GM21423 (cell line): Measurements from ENCODE around the gene KCTD16.

Experiments used
- ATAC-seq: cut with Tn5 transposase; IDR thresholded peaks from one replicate; pipeline ENCODE4 v1.9.1; 2021; ENCODE audit warnings: mild to moderate bottlenecking, moderate library complexity; ENCODE audit not compliant: unreplicated experiment

KCTD16 gene

DNA sequence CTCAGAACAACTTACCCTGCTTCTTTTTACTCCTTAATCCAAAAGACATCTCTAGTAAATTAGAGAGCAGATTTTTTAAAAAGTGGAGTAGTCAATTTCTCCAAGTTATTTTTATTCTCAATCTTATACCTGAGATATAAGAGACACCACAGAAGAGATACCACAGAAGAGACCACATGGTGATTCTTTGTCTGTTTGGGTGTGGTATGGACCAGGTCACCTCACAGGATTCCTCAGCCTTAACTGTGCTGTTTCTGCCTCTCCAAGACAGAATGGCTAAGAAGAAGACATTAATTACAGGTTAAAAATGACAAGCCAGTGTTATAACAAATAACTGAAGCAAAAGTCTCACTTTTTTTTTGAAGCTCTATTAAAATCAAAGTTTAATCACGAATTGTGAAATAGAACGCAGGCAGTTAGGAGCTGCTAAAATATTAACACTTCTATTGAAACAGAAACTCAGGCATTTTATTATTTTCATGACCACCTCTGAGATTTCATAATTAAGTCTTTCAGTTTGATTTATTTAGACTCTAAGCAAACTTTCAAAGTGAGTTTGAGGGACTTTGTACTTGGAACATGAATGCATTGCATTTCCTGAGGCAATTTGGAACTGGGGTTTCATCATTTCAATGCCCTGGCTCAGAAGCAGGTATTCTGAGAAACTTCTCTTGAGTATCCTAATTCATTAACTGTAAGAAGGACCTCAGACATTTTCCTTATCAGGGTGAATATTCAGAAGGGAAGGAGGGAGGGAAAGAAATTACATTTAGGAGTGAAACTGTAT lies 280.7 kb downstream of the KCTD16 start:
- ATAC-seq: no peak

DNA sequence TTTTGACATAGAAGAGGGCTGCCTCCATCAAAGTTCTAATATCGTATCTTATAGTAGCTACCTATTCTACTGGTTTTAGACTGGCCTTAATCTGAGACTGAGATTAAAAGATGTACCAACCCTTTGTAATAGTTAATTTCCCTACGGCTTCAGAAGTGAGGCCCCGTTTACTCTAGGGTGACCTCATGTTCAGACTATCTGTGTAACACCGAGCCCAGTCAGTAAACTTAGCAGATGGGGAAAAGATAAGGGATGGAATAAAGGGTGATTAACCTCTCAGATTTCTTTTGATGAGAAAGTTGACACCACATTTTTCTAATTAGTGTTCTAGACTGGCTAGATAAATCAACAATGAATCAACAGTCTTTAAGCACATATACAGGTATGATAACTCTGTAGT lies 283.1 kb downstream of the KCTD16 start:
- ATAC-seq: no peak

DNA sequence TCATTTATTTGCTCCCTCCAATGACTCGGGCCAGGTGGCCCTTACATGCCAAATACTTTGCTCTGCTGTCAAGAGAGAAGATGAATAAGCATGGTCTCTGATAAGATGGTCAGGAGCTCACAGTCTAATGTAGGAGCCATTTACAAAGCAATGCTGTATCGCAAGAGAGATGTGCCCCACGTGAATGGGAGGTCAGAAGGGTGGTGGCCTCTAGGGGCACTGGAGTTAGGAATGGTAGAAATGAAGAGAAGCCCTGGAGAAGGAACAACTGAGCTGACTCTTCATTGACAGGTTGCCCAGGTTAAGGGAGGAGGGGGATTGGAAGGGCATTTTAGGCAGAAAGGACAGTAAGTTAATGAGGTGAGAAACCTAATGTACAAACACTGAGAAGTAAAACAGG lies 286.5 kb downstream of the KCTD16 start:
- ATAC-seq: no peak

DNA sequence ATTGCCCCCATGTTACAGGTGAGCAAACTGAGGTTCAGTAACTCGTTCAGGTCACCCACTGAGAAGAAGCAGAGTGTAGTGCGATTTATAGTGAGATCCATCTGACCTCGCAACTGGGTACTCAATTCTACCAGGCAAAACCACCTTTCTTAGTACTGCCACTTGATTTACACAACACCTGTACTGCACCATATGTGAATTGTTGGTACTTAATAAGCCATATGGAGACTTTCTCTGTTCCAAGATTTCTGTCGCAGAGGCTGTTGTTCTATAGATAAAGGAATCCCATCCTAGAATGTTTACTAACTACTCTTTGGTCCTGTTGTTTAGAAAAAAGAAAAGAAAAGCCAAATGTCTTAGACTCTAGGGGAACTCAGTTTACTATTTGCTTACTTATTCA lies 287.5 kb downstream of the KCTD16 start:
- ATAC-seq: no peak

DNA sequence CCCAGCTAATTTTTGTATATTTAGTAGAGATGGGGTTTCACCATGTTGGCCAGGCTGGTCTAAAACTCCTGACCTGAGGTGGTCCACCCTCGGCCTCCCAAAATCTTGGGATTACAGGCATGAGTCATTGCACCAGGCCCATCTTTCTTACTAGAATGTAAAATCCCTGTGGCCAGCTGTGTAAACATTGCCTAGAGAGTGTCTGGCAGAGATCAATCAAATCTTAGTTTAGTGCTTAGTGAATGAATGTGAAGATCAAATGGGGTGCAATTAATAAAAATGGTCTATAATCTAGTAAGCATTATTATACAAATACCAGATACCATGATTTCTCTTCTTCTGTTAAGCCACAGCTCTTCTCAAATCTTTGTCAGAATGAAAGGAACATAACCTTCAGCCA lies 289.9 kb downstream of the KCTD16 start:
- no peak for ATAC-seq

DNA sequence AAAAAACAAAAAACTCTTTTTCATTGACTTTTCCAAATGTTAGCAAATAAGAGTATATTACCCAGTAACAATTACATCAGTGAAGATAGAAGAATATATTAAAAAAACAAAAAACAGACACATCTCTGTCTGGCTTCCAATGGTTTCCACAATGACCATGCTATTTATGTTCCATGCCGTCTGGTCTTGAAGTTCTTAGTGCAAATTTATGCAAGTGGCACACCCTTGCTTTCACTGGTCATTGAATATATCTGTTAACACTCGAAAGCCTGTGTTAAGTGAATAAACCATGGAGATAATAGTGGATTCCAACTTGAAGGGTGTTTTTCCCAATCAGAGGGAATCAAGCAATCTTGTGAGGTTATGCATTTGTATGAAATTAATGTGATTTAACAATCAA lies 291.9 kb downstream of the KCTD16 start:
- no peak for ATAC-seq

DNA sequence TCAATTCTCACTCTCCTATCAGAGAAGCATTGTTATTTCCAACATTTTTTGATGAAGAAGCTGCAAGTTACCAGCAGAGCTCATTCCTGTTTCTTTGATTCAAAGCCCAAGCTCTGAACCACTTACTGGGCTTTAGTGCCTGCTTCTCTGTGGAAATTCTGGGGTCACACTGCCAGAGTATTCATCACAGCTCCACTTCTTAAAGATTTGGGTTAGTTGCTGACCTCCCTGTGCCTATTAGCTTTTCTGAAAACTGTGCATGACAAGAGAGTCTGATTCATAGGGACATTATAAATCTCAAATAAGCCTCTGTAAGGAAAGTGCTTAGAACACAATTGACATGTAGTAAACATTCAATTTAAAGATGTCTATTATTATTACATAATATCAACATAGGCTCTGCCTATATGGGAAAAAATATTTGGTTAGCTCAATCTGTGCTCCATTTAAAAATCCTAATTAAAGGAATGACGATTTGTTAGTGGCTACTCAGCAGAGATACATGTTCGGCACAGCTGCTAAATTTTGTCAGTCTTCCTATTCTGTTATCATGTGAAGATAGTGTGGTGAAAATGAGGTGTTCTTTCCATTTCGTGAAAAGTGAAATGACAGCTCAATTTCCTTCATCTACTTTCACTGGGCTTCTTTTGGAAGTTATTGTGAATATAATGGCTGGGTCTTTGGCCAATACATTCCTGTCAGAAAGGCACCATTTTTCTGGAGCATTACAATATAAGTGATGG lies 293.0 kb downstream of the KCTD16 start:
- ATAC-seq: no peak

DNA sequence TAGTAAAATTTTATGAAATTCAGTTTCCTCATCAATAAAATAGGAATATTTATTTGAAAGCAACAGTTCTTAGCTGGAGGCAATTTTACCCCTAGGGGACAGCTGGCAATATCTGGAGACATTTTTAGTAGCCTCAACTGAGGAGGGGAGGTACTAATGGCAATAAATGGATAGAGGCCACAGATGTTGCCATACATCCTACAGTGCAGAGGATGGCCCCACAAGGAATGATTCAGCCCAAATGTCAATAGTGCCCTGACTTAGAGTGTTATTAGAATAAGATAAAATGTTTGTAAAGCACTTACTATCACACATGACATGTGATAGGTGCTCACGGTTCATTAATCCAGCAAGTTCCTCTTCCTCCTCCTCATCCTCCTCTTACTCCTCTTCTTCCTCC lies 293.6 kb downstream of the KCTD16 start:
- ATAC-seq: no peak

DNA sequence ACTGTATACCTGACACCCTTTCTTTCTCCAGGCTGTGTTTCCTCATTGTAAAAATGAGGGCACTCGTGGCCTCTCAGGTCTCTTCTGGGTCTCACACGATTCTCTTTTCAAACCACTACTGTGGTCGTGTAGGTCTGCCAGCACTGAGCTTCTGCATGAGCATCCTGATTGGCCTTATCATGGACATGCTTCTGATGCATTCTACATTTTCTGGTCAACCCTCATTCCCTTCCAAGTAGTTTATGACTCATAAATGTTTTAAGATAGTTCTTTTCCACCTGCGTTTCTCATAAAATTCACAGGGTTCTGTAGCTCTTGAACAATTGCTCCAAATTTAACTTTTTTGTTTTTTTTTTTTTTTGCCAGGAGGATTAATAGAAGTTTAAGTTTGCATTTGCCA lies 294.8 kb downstream of the KCTD16 start:
- ATAC-seq: no peak

DNA sequence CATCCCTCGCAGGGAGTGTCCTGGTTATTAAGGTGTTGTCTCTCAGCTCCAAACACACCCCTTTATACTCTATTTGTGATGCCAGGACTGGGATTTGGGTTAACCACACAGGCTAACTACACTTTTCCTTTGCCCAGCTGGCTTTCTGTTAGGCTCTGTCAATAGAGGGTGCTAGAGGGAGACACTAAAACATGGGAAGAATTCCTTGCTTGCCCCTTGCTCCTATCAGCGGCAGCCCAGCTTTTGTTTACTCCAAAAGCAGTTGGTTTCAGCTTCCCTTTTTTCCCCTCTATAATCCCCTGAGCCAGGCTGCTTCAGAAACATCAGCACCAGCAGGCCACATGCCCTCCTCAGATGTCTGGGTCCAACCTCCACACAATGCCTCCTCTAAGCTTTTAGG lies 297.1 kb downstream of the KCTD16 start:
- ATAC-seq: no peak

DNA sequence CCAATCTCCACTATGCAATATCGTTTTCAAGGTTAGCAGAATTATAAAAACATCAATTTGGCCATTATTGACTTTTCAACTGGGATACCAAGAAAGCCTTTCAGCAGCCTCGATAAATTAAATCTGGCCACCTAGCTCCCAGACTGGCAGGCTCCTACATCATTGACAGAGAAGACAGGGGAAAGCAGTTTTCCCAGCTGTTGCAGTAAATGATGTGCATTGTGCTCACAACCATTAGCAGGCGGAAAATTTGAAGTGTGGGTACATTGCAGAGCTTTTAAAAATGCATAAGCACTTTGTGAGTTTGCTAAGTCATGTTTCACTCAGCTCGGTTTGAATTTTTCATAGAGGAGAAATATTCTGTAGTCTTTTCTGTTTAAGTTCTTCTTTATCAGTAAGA lies 297.9 kb downstream of the KCTD16 start:
- no peak for ATAC-seq

DNA sequence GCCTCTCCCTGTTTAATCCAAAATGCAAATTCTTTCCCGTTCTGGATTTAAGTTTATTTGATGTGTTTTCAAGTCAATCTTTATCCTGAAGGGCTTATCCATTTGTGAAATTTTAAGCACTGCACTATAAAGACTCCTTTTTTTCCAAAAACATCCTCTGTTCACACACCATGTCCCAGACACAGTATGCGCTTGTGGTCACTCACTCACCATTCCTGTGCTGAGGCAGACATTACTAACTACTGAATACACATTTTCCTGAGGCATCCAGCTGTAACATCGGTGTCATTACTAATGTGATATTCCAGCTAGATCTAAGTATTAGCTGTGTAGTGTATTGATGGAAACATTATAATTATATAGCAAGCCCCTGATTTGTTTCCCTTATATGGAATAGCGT lies 298.4 kb downstream of the KCTD16 start:
- no peak for ATAC-seq

DNA sequence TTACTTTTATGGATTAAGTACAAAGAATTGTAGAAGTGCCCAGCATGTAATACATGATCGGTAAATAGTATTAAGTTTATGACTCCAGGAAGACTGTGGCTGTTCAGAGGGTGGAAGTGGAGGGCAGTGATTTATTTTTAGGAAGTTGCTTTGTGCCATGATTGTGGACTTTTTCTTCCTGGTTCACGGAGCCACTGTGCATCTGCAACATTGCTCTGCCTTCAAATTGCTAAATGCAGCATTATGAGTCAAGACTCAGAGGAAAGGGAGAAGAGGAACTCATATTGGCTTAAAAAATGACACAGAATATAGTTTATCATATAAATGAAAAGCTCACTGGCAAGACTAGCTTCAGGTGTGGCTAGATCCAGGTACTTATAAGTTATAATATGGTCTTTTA lies 301.5 kb downstream of the KCTD16 start:
- no peak for ATAC-seq

DNA sequence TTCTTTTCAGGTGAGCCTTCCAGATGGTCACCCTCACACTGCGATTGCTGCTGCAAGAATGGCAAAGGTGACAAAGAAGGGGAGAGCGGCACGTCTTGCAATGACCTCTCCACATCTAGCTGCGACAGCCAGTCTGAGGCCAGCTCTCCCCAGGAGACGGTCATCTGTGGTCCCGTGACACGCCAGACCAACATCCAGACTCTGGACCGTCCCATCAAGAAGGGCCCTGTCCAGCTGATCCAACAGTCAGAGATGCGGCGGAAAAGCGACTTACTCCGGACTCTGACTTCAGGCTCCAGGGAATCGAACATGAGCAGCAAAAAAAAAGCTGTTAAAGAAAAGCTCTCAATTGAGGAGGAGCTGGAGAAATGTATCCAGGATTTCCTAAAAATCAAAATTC lies 303.0 kb downstream of the KCTD16 start:
- ATAC-seq: no peak

DNA sequence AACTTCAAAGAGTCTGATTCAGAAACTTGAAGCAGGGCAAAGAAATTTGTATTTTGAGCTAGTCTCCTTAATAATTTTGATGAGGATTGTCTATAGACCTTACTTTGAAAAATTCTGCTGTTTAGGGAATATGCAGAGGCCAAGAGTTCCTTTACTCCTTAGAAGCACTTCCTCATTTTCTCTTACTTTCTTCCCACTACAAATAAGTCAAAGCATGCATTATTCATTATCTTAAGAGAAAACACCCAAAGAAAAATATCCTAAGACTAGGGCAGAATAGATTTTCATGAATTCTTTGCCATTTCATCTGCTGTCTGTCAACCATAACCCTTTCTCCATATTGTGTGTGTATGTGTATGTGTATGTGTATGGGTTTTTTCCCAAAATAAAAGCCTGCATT lies 307.9 kb downstream of the KCTD16 start:
- no peak for ATAC-seq

DNA sequence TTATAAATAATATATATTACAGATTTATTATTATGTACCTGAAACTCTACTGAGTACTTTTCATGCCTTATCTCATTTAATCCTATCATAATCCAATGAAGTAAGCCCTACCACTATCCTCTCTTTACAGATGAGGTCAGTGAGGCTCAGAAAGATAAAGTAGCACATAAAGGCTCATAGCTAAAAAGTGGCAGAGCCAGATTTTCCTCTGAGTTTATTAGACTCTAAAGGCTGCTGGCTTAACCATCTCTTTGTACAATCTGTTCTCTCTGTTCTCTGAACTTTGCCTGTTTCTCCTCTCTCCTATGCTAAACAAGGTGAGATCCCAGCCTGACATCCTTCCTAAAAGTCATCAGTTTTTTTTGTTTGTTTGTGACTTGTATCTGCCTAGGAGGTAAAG lies 311.2 kb downstream of the KCTD16 start:
- ATAC-seq: no peak

DNA sequence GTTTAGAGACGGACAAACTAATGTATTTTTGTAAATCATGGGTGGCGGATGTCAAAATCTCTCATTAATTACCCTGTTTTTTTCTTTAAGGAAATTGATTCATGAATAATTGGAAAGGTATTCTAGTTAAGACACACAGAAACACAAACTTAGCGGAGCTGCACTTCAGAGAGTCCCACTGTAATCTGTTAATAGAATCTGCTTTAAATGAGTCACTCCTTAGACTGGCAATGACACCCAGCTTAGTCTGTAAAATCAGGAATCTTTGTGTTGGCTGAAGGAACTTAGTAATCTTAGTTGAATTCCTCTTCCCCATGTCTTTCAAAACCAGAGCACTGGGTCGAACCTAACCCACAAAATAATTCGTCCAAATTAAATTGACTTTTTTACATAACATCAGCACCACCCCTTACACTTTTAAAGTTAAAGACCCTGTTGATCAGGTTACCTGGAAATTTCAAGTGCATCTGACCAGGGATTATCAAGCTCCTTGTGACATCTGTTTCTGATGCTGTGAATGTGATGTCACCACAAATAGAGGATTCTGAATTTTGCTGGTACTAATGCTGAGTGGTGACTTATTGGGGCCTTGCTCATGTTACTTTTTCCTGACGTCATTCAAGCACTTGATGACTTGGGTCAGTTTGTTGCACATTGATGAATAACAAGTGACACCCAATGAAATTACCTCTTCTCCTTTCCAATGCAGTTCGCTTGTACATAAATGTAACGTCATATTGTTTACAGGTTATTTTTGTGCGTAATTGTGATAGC lies 313.6 kb downstream of the KCTD16 start:
- ATAC-seq: no peak

DNA sequence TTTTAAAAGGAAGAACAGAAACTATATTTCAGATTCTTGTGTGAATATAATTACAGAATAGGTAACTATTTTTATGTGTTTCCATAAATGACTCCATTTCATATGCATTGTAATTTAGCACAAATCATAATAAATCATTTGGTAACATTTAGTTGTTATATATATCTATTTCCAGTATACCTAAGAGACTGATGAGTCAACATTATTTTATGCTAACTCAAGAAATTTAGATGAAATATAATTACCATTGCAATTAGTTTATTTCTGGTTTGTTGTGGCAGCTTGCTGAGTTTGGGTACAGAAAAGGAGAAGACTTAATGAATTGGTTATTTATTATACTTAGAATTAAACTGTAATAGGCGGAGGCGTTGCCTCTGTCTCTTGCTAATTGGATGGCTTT lies 314.9 kb downstream of the KCTD16 start:
- ATAC-seq: no peak

DNA sequence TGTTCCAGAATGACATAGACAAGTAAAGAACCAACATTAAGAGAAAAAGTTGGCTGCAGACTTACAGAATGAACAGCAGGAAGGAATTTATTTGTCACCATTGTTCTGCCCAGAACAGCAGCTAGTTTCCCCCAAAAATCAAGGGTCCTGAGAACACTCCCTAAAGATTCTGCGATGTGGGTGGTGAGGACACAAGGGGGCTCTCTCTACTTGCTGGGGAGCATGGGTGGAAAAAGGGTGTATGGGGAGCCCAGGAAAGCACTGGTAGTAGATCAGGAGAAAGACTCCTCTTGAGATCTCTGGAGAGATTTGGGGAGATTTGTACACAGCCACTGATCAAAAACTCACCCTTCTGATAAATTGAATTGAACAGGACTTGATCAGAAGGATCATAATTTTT lies 316.5 kb downstream of the KCTD16 start:
- ATAC-seq: no peak

DNA sequence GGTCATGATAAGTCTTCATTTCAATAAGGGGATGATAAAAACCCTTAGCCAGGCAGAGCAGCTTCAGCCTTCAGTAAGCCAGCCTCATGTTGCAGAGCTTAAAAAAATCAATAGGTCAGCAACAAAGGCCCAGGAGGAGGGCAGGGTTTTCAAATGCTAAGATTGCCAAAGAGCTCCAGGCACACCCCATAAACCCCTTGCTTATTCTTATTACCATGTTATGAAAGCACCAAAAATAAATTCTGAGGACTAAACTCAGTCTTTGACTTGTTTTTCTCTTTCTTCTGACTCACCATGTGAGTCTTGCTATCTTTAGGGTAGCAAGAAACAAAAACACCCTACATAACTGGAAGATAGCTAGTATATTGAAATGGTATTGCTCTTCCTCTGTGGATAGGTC lies 317.1 kb downstream of the KCTD16 start:
- no peak for ATAC-seq

DNA sequence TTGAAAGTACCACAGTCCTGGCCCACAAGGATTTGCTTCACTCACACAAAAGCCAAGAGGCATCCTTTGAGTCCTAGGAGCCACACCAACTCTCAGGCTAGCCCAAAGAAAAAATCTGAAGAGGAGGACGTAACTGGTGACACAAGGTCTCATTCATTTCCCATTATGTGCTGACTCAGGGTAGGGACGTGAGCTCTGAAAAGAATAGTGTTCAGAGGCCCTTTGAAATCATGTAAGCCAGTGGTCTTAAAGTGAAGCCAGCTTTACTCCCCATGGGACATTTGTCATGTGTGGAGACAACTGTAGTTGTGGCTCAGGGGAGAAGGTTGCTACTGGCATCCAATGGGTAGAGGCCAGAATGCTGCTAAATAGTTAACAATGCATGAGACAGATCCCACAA lies 332.4 kb downstream of the KCTD16 start:
- no peak for ATAC-seq
